ENCODE results near the gene ANKRD16. TPM values are rescaled to one million over a fixed set of nuclear protein-coding genes. Genes with fewer than 3 reads are reported as not detected.

ANKRD16 gene
- total RNA-seq = 1 to 10 TPM; 5.5 to 6.2 TPM

DNA sequence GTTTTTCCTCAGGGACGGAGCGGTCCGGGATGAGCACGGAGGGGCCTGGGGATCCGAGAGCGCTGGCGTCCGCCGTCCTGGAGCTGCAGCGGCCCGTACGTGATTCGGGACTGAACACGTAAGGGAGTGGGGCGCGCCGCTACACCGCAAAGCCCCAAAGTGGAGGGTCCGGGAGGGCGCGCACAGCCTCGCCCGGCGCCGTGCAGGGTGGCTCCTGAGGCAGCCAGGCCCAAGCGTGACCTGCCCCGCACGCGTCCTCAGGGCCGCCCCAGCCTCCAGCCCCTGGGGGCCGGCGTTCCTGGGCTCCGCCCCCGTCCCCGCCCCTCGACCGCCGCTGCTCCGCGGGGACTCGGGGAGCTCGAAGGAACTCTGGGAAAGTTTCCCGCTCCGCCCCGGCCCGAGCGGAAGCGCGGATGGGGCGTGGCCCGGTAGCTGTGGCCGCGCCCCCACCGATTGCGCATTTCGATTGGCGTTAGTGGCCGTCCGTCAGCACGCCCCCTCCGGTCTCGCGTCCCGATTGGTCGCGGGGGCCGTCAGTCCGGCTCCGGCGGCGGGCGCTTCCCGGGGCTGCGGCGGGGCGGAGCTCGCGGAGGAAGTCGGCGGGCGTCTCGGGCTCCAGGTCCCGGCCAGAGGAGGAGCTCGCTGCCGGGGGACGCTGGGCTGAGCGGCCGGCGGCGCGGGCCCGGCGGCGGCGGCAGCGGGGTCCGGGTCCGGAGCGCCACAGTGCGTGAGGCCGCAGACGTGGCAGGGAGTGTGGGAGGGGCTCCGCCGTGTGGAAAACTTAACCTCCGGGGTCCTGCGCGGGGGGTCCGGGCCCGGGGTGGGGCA lies at the start of gene ANKRD16, which contains the start of gene FBH1:
Gene ANKRD16, minus strand, starts transcription at position 270 of the 828 bp plus-strand sequence. CDS start 539 bp downstream, outside the sequence.
Gene FBH1, plus strand, starts transcription at position 620 of the 828 bp plus-strand sequence. Its CDS starts 103 bp downstream, at position 723.

DNA sequence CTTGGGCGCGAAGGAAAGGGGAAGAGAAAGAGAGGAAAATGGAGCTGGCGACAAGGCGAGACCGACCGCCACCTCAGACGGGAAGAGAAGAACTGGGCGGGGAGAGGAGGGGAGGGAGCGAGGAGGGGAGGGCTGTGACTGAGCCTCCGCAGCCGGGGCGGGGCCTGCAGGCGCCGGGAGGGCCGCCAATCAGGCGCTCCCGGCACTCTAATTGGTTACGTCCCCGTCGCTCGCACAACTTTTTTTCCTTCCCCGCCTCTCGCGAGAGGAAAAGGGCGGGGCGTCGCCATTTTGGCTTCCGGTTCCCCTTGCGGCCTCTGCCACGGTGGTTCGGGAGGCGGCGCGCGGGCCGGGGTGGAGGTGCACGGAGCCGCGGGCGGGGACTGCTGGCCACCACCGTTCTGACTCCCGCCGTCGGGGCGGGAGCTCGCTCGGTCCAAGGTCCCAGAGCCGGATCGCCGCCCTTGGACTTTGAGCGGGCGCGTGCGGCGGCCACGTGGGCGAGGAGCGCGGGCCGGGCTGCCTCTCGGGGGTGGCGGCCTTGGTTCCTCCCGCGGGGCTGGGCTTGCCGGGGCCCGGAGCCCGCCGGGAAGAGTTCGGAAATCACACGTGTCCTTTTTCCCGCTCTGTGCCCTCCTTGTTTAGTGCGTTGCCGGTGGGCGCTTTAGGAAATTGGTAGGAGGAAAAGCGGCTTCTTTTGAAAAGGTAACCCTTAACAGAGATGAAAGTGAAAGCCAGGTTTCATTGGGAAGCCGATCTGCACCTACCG lies 76.2 kb downstream of the ANKRD16 start, which contains the start of gene GDI2:
Gene GDI2, minus strand, starts transcription at position 94 of the 769 bp plus-strand sequence. CDS start 176 bp downstream, outside the sequence.

Other genes with a start within 250 kb of the ANKRD16 start
- gene ASB13, start 223.3 kb downstream of the ANKRD16 start, total RNA-seq = 1 to 10 TPM; 6.9 to 9.0 TPM
- 10 to 100 TPM; 43.9 to 49.8 TPM for gene TASOR2, start 205.1 kb downstream of the ANKRD16 start, total RNA-seq
- 100 to 1,000 TPM; 204 to 208 TPM for gene GDI2, start 76.5 kb downstream of the ANKRD16 start, total RNA-seq
- 10 to 100 TPM; 68.6 to 69.8 TPM for gene FBH1, start 350 bp upstream of the ANKRD16 start, total RNA-seq
- 10 to 100 TPM; 15.7 to 16.5 TPM for gene IL15RA, start 87.7 kb upstream of the ANKRD16 start, total RNA-seq
- 100 to 1,000 TPM; 203 to 211 TPM for gene IL2RA, start 172.5 kb upstream of the ANKRD16 start, total RNA-seq
- 100 to 1,000 TPM; 154 to 161 TPM for gene RBM17, start 199.1 kb upstream of the ANKRD16 start, total RNA-seq